Stimulated activated CD4-positive, alpha-beta T cell treated with anti-CD3 and anti-CD28 coated beads, Interleukin-1b, Interleukin-23, amount 100 ng/mL, for 4 hours (primary cell): ENCODE measurements around the gene HDAC7.

Experiments
- DNase-seq, 2 donors: peaks; one replicate each; pipeline ENCODE4 v3.0.0-alpha.2; 2020; ENCODE audit warnings: low read depth in 2 of 2

The HDAC7 gene

GRCh38 chr12:47778881-47779280 is 40.8 kb downstream of the HDAC7 start:
- no peak for DNase-seq

GRCh38 chr12:47777741-47778558 is 41.8 kb downstream of the HDAC7 start:
- DNase-seq: no peak

GRCh38 chr12:47777151-47777550 is 42.6 kb downstream of the HDAC7 start:
- DNase-seq: no peak

GRCh38 chr12:47776471-47777143 is 43.1 kb downstream of the HDAC7 start:
- no peak for DNase-seq

GRCh38 chr12:47775100-47775911 is 44.4 kb downstream of the HDAC7 start:
- no peak for DNase-seq

- no peak for DNase-seq
Observed at GRCh38 chr12:47774663-47775062, 45.0 kb downstream of the HDAC7 start.

GRCh38 chr12:47773858-47774580 is 45.7 kb downstream of the HDAC7 start:
- no peak for DNase-seq

GRCh38 chr12:47773062-47773857 is 46.4 kb downstream of the HDAC7 start, which contains the start of gene SLC48A1:
Gene SLC48A1 (plus strand): TSS chr12:47773238. CDS start chr12:47773305, 67 bp downstream.
- peak; percentile 58 to 72 for DNase-seq

GRCh38 chr12:47772738-47773061 is 47.0 kb downstream of the HDAC7 start:
- DNase-seq: no peak

- DNase-seq: no peak
Observed at GRCh38 chr12:47772094-47772660, 47.5 kb downstream of the HDAC7 start.

- DNase-seq: no peak
Observed at GRCh38 chr12:47771304-47771703, 48.4 kb downstream of the HDAC7 start.

- DNase-seq: no peak
Observed at GRCh38 chr12:47770086-47770726, 49.5 kb downstream of the HDAC7 start.

GRCh38 chr12:47769234-47770085 is 50.2 kb downstream of the HDAC7 start:
- DNase-seq: no peak

- no peak for DNase-seq
Observed at GRCh38 chr12:47768323-47768811, 51.3 kb downstream of the HDAC7 start.

GRCh38 chr12:47767216-47767724 is 52.4 kb downstream of the HDAC7 start:
- peak; percentile 59 to 66 for DNase-seq

- DNase-seq: no peak
Observed at GRCh38 chr12:47766502-47767215, 53.0 kb downstream of the HDAC7 start.

- DNase-seq: no peak
Observed at GRCh38 chr12:47763481-47764346, 56.0 kb downstream of the HDAC7 start.
